Tibial artery (tissue), 4 donors: ENCODE measurements around the gene DGKI.

Source experiments
- DNase-seq, 2 donors: peaks; one replicate each; pipeline ENCODE4 v3.0.0-alpha.2; 2019
- H3K27ac ChIP-seq, 2 donors: fragments of 200-600 bp; sonication (generic) in 1 of 2; 1 replicate in 1 of 2; 2 replicates in 1 of 2; pipeline ENCODE4 v1.5.1; 2018 to 2019; ENCODE audit warnings: mild to moderate bottlenecking in 1 of 2
- H3K27me3 ChIP-seq, 2 donors: fragments of 200-600 bp; sonication (generic) in 1 of 2; one replicate each; pipeline versions ENCODE4 v1.5.1 to v1.6.0; 2016 to 2019
- H3K36me3 ChIP-seq, 3 donors: fragments of 200-600 bp; sonication (generic) in 2 of 3; one replicate each; pipeline ENCODE4 v1.5.1; 2016 to 2019; ENCODE audit warnings: mild to moderate bottlenecking in 2 of 3
- H3K4me1 ChIP-seq, 4 donors: fragments of 200-600 bp; sonication (generic) in 2 of 4; 1 replicate in 3 of 4; 2 replicates in 1 of 4; pipeline ENCODE4 v1.5.1; 2016 to 2019
- H3K4me3 ChIP-seq, 2 donors: fragments of 200-600 bp; sonication (generic) in 1 of 2; 1 replicate in 1 of 2; 2 replicates in 1 of 2; pipeline ENCODE4 v1.5.1; 2018 to 2019; ENCODE audit warnings: mild to moderate bottlenecking in 2 of 2
- H3K9me3 ChIP-seq, 3 donors: fragments of 200-600 bp; sonication (generic) in 1 of 3; one replicate each; pipeline ENCODE4 v1.5.1; 2016 to 2019
- CTCF ChIP-seq, 2 experiments: fragments of 200-600 bp in 1 of 2; fragments of 450-650 bp in 1 of 2; IDR thresholded peaks; one replicate each; pipeline ENCODE4 v1.5.1; 2017 to 2019; ENCODE audit warnings: antibody characterized with exemption in 2 of 2, mild to moderate bottlenecking in 1 of 2, moderate library complexity in 1 of 2
- intact Hi-C: fragments of 100-400 bp; cut with DNase I; formaldehyde crosslinking; loops from one replicate; pipeline ENCODE4 v1.15.0; 2023; ENCODE audit warnings: low total_unique reads

Gene DGKI

DNA sequence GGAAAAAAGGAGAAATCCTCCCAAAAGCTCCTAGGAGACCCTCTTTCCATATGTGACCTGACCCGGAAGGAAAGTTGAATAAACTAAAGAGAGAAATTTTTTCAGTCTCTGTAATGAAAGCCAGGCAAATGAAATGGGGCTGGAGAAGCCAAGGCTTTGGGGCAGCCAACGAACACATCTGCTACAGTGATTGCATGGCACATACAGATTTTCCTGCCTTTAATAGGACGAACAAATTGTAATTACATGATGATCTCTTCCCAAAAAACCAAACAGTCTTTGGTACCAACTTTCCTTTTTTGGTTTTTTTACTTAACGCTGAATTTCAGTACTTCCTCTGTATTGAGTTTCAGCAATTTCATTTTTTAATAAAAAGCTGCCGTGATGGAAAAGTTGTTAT lies 479.8 kb downstream of the DGKI start:
- H3K9me3 ChIP-seq = no peaks in the 10 kb centered on the region
- intact Hi-C loops = no loop called here
- H3K4me1 ChIP-seq = no peaks in the 10 kb centered on the region
- no peak overlapping the region for H3K27ac ChIP-seq
- no peaks in the 10 kb centered on the region for H3K27me3 ChIP-seq
- H3K4me3 ChIP-seq = no peak overlapping the region
- no peaks in the 10 kb centered on the region for H3K36me3 ChIP-seq
- no peak for DNase-seq
- no peak for TF ChIP-seq CTCF (IDR thresholded peaks at IDR 0.05)

- no peak overlapping the region for H3K27ac ChIP-seq
- TF ChIP-seq CTCF (IDR thresholded peaks at IDR 0.05) = no peak
- DNase-seq = no peak
- intact Hi-C loops = no loop called here
- no peaks in the 10 kb centered on the region for H3K36me3 ChIP-seq
- no peaks in the 10 kb centered on the region for H3K4me1 ChIP-seq
- no peaks in the 10 kb centered on the region for H3K27me3 ChIP-seq
- H3K9me3 ChIP-seq = no peaks in the 10 kb centered on the region
- H3K4me3 ChIP-seq = no peak overlapping the region
These were observed 483.1 kb downstream of the DGKI start for GRCh38 chr7:137363683-137364082.

DNA sequence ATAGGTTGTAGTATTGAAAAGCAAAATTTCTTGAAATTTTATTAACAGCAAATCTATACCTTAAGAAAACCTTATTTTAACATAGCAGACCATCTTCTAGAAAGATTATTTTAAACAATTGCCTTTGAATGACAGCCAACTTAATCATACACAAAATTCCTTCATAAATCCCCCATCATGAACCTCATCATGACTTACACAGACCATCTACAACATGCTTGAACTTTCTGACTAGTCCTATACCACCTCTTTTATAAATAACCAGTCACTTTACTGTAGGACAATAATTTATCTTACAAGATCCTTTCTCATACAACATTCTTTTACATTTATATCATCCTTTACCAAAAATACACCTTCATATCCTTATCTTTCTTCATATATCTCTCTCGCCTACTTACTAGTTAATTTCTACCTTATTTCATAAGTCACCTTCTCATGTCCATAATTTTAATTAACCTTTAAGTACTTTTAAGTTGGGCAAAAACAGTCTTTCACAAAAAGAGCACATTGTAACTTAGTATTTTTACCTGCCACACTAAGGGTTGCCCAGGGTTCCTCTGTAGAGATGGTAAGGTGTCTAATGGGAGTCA lies 486.6 kb downstream of the DGKI start:
- Histone ChIP-seq H3K4me1 (no peaks in the 10 kb centered on the region), H3K9me3 (no peaks in the 10 kb centered on the region), H3K27me3 (no peaks in the 10 kb centered on the region), H3K4me3 (no peak overlapping the region), H3K36me3 (no peaks in the 10 kb centered on the region), H3K27ac (no peak overlapping the region)
- DNase-seq = no peak
- intact Hi-C loops = no loop called here
- no peak for TF ChIP-seq CTCF (IDR thresholded peaks at IDR 0.05)

- H3K4me1 ChIP-seq = no peaks in the 10 kb centered on the region
- no peaks in the 10 kb centered on the region for H3K36me3 ChIP-seq
- DNase-seq = no peak
- intact Hi-C loops = no loop called here
- no peak for TF ChIP-seq CTCF (IDR thresholded peaks at IDR 0.05)
- no peak overlapping the region for H3K4me3 ChIP-seq
- H3K27ac ChIP-seq = no peak overlapping the region
- no peaks in the 10 kb centered on the region for H3K27me3 ChIP-seq
- H3K9me3 ChIP-seq = no peaks in the 10 kb centered on the region
These were observed 491.8 kb downstream of the DGKI start for GRCh38 chr7:137354961-137355360.

DNA sequence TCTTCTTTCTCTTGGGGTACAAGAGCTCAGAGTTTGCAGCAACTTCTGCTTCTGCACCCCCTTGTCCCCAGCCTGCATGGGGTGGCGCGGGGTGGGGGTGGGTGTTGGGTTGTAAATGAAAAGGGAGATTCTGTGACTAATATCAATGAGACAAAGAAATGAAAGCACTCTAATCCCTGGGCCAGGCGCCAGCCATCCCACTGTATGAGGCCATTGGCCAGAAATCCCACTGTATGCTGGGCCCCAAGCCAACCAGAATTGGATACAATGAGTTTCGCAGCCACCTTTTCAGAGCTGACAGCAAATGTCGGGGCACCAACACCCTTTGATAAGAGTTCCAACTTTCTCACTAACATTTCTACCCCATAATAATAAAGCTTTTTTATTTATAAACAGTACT lies 492.4 kb downstream of the DGKI start:
- H3K27me3 ChIP-seq = no peaks in the 10 kb centered on the region
- H3K4me3 ChIP-seq = no peak overlapping the region
- no peak for TF ChIP-seq CTCF (IDR thresholded peaks at IDR 0.05)
- intact Hi-C loops = no loop called here
- no peaks in the 10 kb centered on the region for H3K36me3 ChIP-seq
- H3K27ac ChIP-seq = no peak overlapping the region
- DNase-seq = no peak
- no peaks in the 10 kb centered on the region for H3K4me1 ChIP-seq
- no peaks in the 10 kb centered on the region for H3K9me3 ChIP-seq

GRCh38 chr7:137351941-137352340 lies 494.8 kb downstream of the DGKI start:
- Histone ChIP-seq H3K9me3 (no peaks in the 10 kb centered on the region), H3K27ac (no peak overlapping the region), H3K4me3 (no peak overlapping the region), H3K4me1 (no peaks in the 10 kb centered on the region), H3K36me3 (no peaks in the 10 kb centered on the region), H3K27me3 (no peaks in the 10 kb centered on the region)
- DNase-seq = no peak
- intact Hi-C loops = no loop called here
- TF ChIP-seq CTCF (IDR thresholded peaks at IDR 0.05) = no peak
